ENCODE results near the gene L1CAM. TPM values are rescaled to one million over a fixed set of nuclear protein-coding genes. Genes with fewer than 3 reads are reported as not detected.

The L1CAM gene
- total and polyA plus RNA-seq, 9 of the 15 experiments (the other 6 are each of a cell fraction or from before 2014, with no cell fraction given), result 0.09 to 0.86 (median 0.26) TPM; not detected in 3

- TF ChIP-seq KDM5B (IDR thresholded peaks at IDR 0.05; ENCODE audit: insufficient replicate concordance, low read depth, low read length) (peak; percentile 78), IRF1 (CRISPR knock-in tag; IDR thresholded peaks at IDR 0.05; ENCODE audit: borderline replicate concordance) (no peak), MTA2 (IDR thresholded peaks at IDR 0.05; ENCODE audit: low read depth) (no peak), NUFIP1 (IDR thresholded peaks at IDR 0.05; ENCODE audit: partially characterized antibody) (no peak), NFATC3 (IDR thresholded peaks at IDR 0.05) (no peak), HNRNPL (IDR thresholded peaks at IDR 0.05; ENCODE audit: low read depth, low read length) (peak; percentile 99), HMGXB4 (CRISPR knock-in tag; IDR thresholded peaks at IDR 0.05) (no peak), SNAPC5 (CRISPR knock-in tag; IDR thresholded peaks at IDR 0.05) (no peak), EP400 (IDR thresholded peaks at IDR 0.05) (no peak), ZC3H4 (CRISPR knock-in tag; IDR thresholded peaks at IDR 0.05; ENCODE audit: borderline replicate concordance) (peak; percentile 81; the same call in 1 of the 2 replicates), MTA3 (IDR thresholded peaks at IDR 0.05; ENCODE audit: borderline replicate concordance) (peak; percentile 38; the same call in 1 of the 2 replicates), ZNF436 (CRISPR knock-in tag; IDR thresholded peaks at IDR 0.05) (no peak), ESRRA (IDR thresholded peaks at IDR 0.05; ENCODE audit: borderline replicate concordance, low read depth) (0 out of 2 replicates have a peak, but pooled peaks have one; percentile 39), ERF (CRISPR knock-in tag; IDR thresholded peaks at IDR 0.05) (peak; percentile 91; the same call in 1 of the 2 replicates), NBN (IDR thresholded peaks at IDR 0.05; ENCODE audit: low read depth) (no peak), PCBP2 (IDR thresholded peaks at IDR 0.05; ENCODE audit: low read depth, low read length, poor library complexity, severe bottlenecking) (no peak), BRCA1 (IDR thresholded peaks at IDR 0.05) (no peak), BRCA1 (CRISPR knock-in tag; IDR thresholded peaks at IDR 0.05) (no peak), NR2F6 (CRISPR knock-in tag; IDR thresholded peaks at IDR 0.05) (no peak), SLC30A9 (CRISPR knock-in tag; IDR thresholded peaks at IDR 0.05) (no peak), TAL1 (IDR thresholded peaks at IDR 0.05) (no peak), XRCC5 (IDR thresholded peaks at IDR 0.05; ENCODE audit: low read depth, low read length) (peak; percentile 86; the same call in 1 of the 2 replicates), FOXP1 (CRISPR knock-in tag; IDR thresholded peaks at IDR 0.05) (no peak), ETS1 (conservative IDR thresholded peaks at IDR 0.05; ENCODE audit: control insufficient read depth, low read depth, low read length) (peak; percentile 73), ZBED1 (IDR thresholded peaks at IDR 0.05) (peak; percentile 95), CREM (IDR thresholded peaks at IDR 0.05; ENCODE audit: low read depth) (peak; percentile 33; the same call in 1 of the 2 replicates), FOS (IDR thresholded peaks at IDR 0.05; ENCODE audit: extremely low read depth, insufficient read length) (no peak)
Observed at GRCh38 chrX:153925739-153926551, 40.0 kb upstream of the L1CAM start, which contains the start of gene ARHGAP4 (continued).

Data from K562 (cell line).